GM12873 (cell line): ENCODE data around the gene VILL.

ENCODE experiments used
- CTCF ChIP-seq: IDR thresholded peaks from 2 replicates; pipeline ENCODE4 v1.5.1; 2012; ENCODE audit warnings: low read depth, mild to moderate bottlenecking, moderate library complexity, low read length, control low read depth; ENCODE audit not compliant: insufficient read depth; ENCODE audit errors: missing control alignments

VILL gene

GRCh38 chr3:38031022-38031994, 40.7 kb downstream of the VILL start:
- TF ChIP-seq CTCF: no peak

DNA sequence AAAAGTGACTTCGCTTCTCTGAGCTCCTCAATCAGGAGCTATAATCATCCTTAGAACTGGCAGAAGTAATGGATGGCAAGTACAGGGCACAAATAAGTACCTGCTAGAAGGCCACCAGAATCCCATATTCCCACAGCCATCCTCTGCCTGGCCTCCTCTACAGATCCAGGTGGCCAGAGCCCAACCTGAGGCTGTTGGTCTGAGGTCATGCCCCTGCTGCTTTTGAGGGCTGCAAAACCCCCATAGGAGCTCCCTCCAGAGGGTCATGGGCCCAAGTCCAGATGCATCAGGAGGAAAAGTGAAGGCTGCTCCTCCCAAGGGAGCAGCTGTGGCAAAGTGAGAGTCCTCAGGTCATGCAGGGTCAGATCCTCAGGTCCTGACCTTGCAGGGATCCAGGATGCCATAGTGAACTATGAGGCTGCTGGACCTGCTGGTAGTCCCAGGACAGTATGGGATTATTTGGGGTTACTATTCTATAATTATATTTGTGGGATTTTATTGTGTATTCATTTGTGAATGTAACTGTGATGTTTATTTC, 41.8 kb downstream of the VILL start:
- TF ChIP-seq CTCF: no peak

- TF ChIP-seq CTCF: no peak
Observed at GRCh38 chr3:38036286-38036685, 45.7 kb downstream of the VILL start.

GRCh38 chr3:38036906-38037305, 46.3 kb downstream of the VILL start:
- no peak for TF ChIP-seq CTCF

- no peak for TF ChIP-seq CTCF
Observed at GRCh38 chr3:38038447-38038911, 47.9 kb downstream of the VILL start.

GRCh38 chr3:38039101-38039898, 48.7 kb downstream of the VILL start, which contains the start of gene DLEC1:
TSS of gene DLEC1 (plus strand) at chr3:38039208. CDS start at chr3:38039226, 18 bp downstream.
- no peak for TF ChIP-seq CTCF

GRCh38 chr3:38039899-38040261, 49.3 kb downstream of the VILL start:
- peak; percentile 30 for TF ChIP-seq CTCF
